ENCODE measurements around the gene MAST3.

MAST3 gene

GRCh38 chr19:18085702-18086457 is 11.7 kb upstream of the MAST3 start:
- no peak for DNase-seq (ENCODE audit: low spot score)
- no peak for TF ChIP-seq CTCF (IDR thresholded peaks at IDR 0.05; ENCODE audit: extremely low read depth, missing control alignments)

- TF ChIP-seq CTCF (IDR thresholded peaks at IDR 0.05; ENCODE audit: extremely low read depth, missing control alignments): no peak
Measured at GRCh38 chr19:18086590-18087138, 10.9 kb upstream of the MAST3 start, which contains the start of gene IL12RB1. IL12RB1 (minus strand) TSS chr19:18086934; CDS start chr19:18086823, 111 bp downstream.

GRCh38 chr19:18089096-18089541 is 8.5 kb upstream of the MAST3 start:
- peak; percentile 52 for DNase-seq (ENCODE audit: low spot score)

More at GRCh38 chr19:18086590-18087138, 10.9 kb upstream of the MAST3 start, which contains the start of gene IL12RB1:
- peak; percentile 58 for DNase-seq (ENCODE audit: low spot score)

GRCh38 chr19:18089726-18090125 is 7.9 kb upstream of the MAST3 start:
- no peak for TF ChIP-seq CTCF (IDR thresholded peaks at IDR 0.05; ENCODE audit: extremely low read depth, missing control alignments)

GRCh38 chr19:18090545-18091216 is 6.9 kb upstream of the MAST3 start:
- no peak for TF ChIP-seq CTCF (IDR thresholded peaks at IDR 0.05; ENCODE audit: extremely low read depth, missing control alignments)
- no peak for DNase-seq (ENCODE audit: low spot score)

More at GRCh38 chr19:18089726-18090125, 7.9 kb upstream of the MAST3 start:
- no peak for DNase-seq (ENCODE audit: low spot score)

GRCh38 chr19:18091217-18091608 is 6.4 kb upstream of the MAST3 start:
- DNase-seq (ENCODE audit: low spot score): peak; percentile 64
- TF ChIP-seq CTCF (IDR thresholded peaks at IDR 0.05; ENCODE audit: extremely low read depth, missing control alignments): no peak

GRCh38 chr19:18093439-18094161 is 4.0 kb upstream of the MAST3 start:
- DNase-seq (ENCODE audit: low spot score): no peak
- no peak for TF ChIP-seq CTCF (IDR thresholded peaks at IDR 0.05; ENCODE audit: extremely low read depth, missing control alignments)
